HL-60 (cell line): ENCODE data around the gene HNRNPL.
A peak's percentile ranks its signal among the peaks of the same experiment; 100 is the strongest.

Experiments
- DNase-seq, 2 experiments: peaks; one replicate each; pipeline ENCODE4 v3.0.0-alpha.2; 2010 to 2020; ENCODE audit warnings: low read depth in 1 of 2, low spot score in 1 of 2
- H3K27ac ChIP-seq: fragments of 250-450 bp; sonication (Bioruptor Pico); replicated peaks from 2 replicates; pipeline ENCODE4 v1.5.1; 2020; ENCODE audit warnings: mild to moderate bottlenecking, moderate library complexity
- H3K27me3 ChIP-seq: fragments of 250-450 bp; sonication (Bioruptor Pico); 2 replicates; pipeline ENCODE4 v1.5.1; 2021; ENCODE audit warnings: mild to moderate bottlenecking, moderate library complexity; ENCODE audit not compliant: insufficient read depth, poor library complexity, severe bottlenecking
- H3K4me3 ChIP-seq: replicated peaks from 2 replicates; pipeline ENCODE4 v1.5.1; 2011; ENCODE audit warnings: mild to moderate bottlenecking, control low read depth, low read length; ENCODE audit not compliant: insufficient read depth
- GABPA ChIP-seq: IDR thresholded peaks from 2 replicates; pipeline ENCODE4 v1.6.1; 2012; ENCODE audit warnings: low read depth
- POLR2AphosphoS5 ChIP-seq: IDR thresholded peaks from 2 replicates; pipeline ENCODE4 v1.6.1; 2012; ENCODE audit warnings: low read depth
- REST ChIP-seq: IDR thresholded peaks from 2 replicates; pipeline ENCODE4 v1.6.1; 2012; ENCODE audit warnings: low read depth; ENCODE audit not compliant: insufficient replicate concordance
- SPI1 ChIP-seq: IDR thresholded peaks from 2 replicates; pipeline ENCODE4 v1.6.1; 2012; ENCODE audit warnings: low read depth, mild to moderate bottlenecking, borderline replicate concordance
- TF ChIP-seq, protein P1 (sequence below): IDR thresholded peaks from one replicate; pipeline ENCODE4 v1.5.1; 2011; ENCODE audit warnings: low read length, control low read depth, inconsistent platforms; ENCODE audit not compliant: insufficient read depth

Gene HNRNPL

DNA sequence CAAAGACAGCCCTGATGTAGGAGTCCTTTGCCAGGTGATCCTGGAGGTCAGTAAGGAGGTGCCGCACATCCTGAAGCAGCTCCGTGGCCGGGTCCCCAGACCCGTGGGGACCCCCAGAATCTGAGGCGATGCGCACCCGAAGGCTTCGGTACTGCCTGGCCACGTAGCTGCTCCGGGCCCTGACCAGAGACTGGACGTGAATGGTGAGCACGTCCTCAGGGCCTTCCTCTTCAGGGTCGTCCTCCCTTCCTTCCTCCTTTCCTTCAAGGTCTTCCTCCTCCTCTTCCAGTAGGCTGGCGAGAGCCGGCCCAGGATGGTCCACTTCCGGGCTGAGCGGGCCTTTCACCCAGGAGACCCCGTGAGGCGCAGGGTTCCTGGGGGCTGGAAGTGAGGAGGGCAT lies 20.8 kb upstream of the HNRNPL start:
- no peak for DNase-seq
- no peak overlapping the region for H3K27ac ChIP-seq
- TF ChIP-seq SPI1 = no peak
- no peak for TF ChIP-seq REST
- TF ChIP-seq, protein P1, sequence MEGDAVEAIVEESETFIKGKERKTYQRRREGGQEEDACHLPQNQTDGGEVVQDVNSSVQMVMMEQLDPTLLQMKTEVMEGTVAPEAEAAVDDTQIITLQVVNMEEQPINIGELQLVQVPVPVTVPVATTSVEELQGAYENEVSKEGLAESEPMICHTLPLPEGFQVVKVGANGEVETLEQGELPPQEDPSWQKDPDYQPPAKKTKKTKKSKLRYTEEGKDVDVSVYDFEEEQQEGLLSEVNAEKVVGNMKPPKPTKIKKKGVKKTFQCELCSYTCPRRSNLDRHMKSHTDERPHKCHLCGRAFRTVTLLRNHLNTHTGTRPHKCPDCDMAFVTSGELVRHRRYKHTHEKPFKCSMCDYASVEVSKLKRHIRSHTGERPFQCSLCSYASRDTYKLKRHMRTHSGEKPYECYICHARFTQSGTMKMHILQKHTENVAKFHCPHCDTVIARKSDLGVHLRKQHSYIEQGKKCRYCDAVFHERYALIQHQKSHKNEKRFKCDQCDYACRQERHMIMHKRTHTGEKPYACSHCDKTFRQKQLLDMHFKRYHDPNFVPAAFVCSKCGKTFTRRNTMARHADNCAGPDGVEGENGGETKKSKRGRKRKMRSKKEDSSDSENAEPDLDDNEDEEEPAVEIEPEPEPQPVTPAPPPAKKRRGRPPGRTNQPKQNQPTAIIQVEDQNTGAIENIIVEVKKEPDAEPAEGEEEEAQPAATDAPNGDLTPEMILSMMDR = no peak
- TF ChIP-seq POLR2AphosphoS5 = no peak
- TF ChIP-seq GABPA = no peak
- no peaks in the 10 kb centered on the region for H3K27me3 ChIP-seq
- H3K4me3 ChIP-seq = no peak overlapping the region

DNA sequence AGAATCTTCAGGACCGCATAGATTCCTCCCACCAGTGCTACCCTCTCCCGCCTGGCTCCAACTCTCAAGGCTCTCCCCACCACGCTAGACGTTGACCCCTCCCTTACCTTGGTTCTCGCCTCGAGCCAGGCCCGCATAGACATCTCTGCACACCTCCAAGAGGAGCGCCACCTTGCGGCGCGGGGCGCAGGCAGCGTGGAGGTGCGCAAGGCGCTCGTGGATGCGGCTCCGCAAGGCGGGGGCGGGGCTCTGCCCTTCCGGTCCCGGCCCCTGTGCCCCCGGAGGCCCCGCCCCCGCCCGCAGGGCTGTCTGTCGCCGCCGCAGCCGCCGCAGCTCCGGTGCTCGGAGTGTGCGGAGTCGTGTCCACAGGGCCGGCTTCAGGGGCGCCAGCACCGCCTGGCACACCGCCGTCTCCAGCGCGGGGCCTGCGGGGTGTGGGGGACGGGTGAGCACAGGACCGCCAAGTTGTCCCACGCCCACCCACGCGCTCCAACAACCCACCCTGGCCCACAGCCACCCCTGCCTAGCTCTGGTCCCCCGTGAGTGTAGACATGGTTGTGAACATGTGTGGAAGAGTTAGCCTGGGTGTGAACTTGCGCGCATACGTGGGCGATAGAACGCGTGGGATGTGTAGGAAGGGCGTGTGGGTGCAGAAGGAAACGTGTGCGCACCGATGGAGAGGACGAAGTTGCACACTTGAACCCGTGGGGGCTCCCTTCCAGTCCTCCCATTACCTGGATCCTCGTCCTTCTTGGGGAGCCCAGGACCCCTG lies 20.2 kb upstream of the HNRNPL start:
- TF ChIP-seq POLR2AphosphoS5 = no peak
- TF ChIP-seq, protein P1 = peak; percentile 67
- DNase-seq = peak; percentile 88 to 92
- Histone ChIP-seq H3K27ac (0 out of 2 replicates have a peak overlapping the region, but pooled peaks have one; percentile 9), H3K4me3 (peak overlapping the region; percentile 36), H3K27me3 (no peaks in the 10 kb centered on the region)

- H3K4me3 ChIP-seq = peak overlapping the region; percentile 36
Measured at GRCh38 chr19:38869160-38869835, 19.5 kb upstream of the HNRNPL start.

More at GRCh38 chr19:38869160-38869835, 19.5 kb upstream of the HNRNPL start:
- DNase-seq = peak; percentile 59 to 65
- Histone ChIP-seq H3K27ac (0 out of 2 replicates have a peak overlapping the region, but pooled peaks have one; percentile 9), H3K27me3 (no peaks in the 10 kb centered on the region)
- TF ChIP-seq SPI1 = peak; percentile 45; the same call in 1 of the 2 replicates
- no peak for TF ChIP-seq REST
